Colonic mucosa (tissue), 4 donors: ENCODE data around the gene RECQL5. TPM values are rescaled to one million over a fixed set of nuclear protein-coding genes. Genes with fewer than 3 reads are reported as not detected.

Experiments used
- DNase-seq: peaks from one replicate; pipeline ENCODE4 v3.0.0-alpha.2; 2020
- H3K27ac ChIP-seq: fragments of 200-600 bp; one replicate; pipeline ENCODE4 v1.8.0; 2021
- H3K27me3 ChIP-seq: fragments of 200-600 bp; one replicate; pipeline ENCODE4 v1.8.0; 2021
- H3K36me3 ChIP-seq: fragments of 200-600 bp; one replicate; pipeline ENCODE4 v1.8.0; 2021
- H3K4me1 ChIP-seq: fragments of 200-600 bp; one replicate; pipeline ENCODE4 v1.8.0; 2021; ENCODE audit warnings: mild to moderate bottlenecking
- H3K4me3 ChIP-seq: fragments of 200-600 bp; one replicate; pipeline ENCODE4 v1.8.0; 2021
- H3K9ac ChIP-seq, 2 donors: one replicate each; pipeline ENCODE4 v1.7.0; 2013; ENCODE audit warnings: control low read depth in 2 of 2, low read depth in 2 of 2, low read length in 2 of 2
- H3K9me3 ChIP-seq: fragments of 200-600 bp; one replicate; pipeline ENCODE4 v1.8.0; 2021
- CTCF ChIP-seq: fragments of 200-600 bp; IDR thresholded peaks from one replicate; pipeline ENCODE4 v1.8.0; 2022; ENCODE audit warnings: antibody characterized with exemption, mild to moderate bottlenecking
- intact Hi-C: fragments of 100-400 bp; cut with DNase I; formaldehyde crosslinking; loops from one replicate; pipeline ENCODE4 v1.14.1; 2022
- total RNA-seq, 2 donors: library from RNA; stranded (reverse); fragmentation: NEBNext Ultra II Directional in 1 of 2; extraction: Animal tissue kit (Norgen Biotek cat#: 25700) in 1 of 2; gene quantifications; one replicate each; pipeline ENCODE4 v1.2.1, GENCODE V29; 2021
- donor health status: healthy.
- donor health status: DM: no; HTN: no; CAD: no.
- donor health status: DM: no; HTN: no; CAD: no.

RECQL5 gene
- total RNA-seq, 2 donors from 2014 or later = 18.7 to 43.1 TPM

- TF ChIP-seq CTCF = no peak
- H3K27ac ChIP-seq = no peak overlapping the region
- H3K4me3 ChIP-seq = no peak overlapping the region
- no peaks in the 10 kb centered on the region for H3K36me3 ChIP-seq
- intact Hi-C loops = no loop called here
- H3K27me3 ChIP-seq = no peaks in the 10 kb centered on the region
- H3K4me1 ChIP-seq = peaks cover 3% of the 10 kb centered on the region
- DNase-seq = no peak
- no peaks in the 10 kb centered on the region for H3K9me3 ChIP-seq
- H3K9ac ChIP-seq = no peak overlapping the region
These were observed 75.9 kb downstream of the RECQL5 start for GRCh38 chr17:75590849-75591721.

GRCh38 chr17:75590314-75590761, 76.6 kb downstream of the RECQL5 start:
- Histone ChIP-seq H3K4me3 (no peak overlapping the region), H3K9ac (peak overlapping the region in 1 of 2 donors; percentile 18), H3K36me3 (no peaks in the 10 kb centered on the region), H3K4me1 (peaks cover 3% of the 10 kb centered on the region), H3K27me3 (no peaks in the 10 kb centered on the region), H3K27ac (no peak overlapping the region), H3K9me3 (no peaks in the 10 kb centered on the region)
- DNase-seq = no peak
- TF ChIP-seq CTCF = no peak
- intact Hi-C loops = no loop called here

GRCh38 chr17:75589919-75590303, 77.0 kb downstream of the RECQL5 start:
- Histone ChIP-seq H3K4me3 (peak overlapping the region; percentile 49), H3K36me3 (no peaks in the 10 kb centered on the region), H3K27ac (no peak overlapping the region), H3K9ac (peak overlapping the region; percentile 18 to 26), H3K4me1 (peaks cover 3% of the 10 kb centered on the region), H3K9me3 (no peaks in the 10 kb centered on the region), H3K27me3 (no peaks in the 10 kb centered on the region)
- intact Hi-C loops = loop anchor here (5.0 to 10.0 kb wide), 2 partner anchors 65 to 163 kb away; partner anchors contain the start of gene LLGL2
- no peak for TF ChIP-seq CTCF
- DNase-seq = no peak

- intact Hi-C loops = loop anchor here (5.0 to 10.0 kb wide), 2 partner anchors 64 to 162 kb away; partner anchors contain the start of gene LLGL2
- peak overlapping the region in 1 of 2 donors; percentile 91 for H3K9ac ChIP-seq
- peak overlapping the region; percentile 86 for H3K27ac ChIP-seq
- H3K27me3 ChIP-seq = no peaks in the 10 kb centered on the region
- H3K36me3 ChIP-seq = no peaks in the 10 kb centered on the region
- H3K4me1 ChIP-seq = peaks cover 3% of the 10 kb centered on the region
- DNase-seq = peak; percentile 99
- H3K4me3 ChIP-seq = peak overlapping the region; percentile 49
- peak; percentile 8 for TF ChIP-seq CTCF
- no peaks in the 10 kb centered on the region for H3K9me3 ChIP-seq
These were observed 77.7 kb downstream of the RECQL5 start for GRCh38 chr17:75589012-75589918.

- Histone ChIP-seq H3K9me3 (no peaks in the 10 kb centered on the region), H3K27me3 (no peaks in the 10 kb centered on the region), H3K36me3 (no peaks in the 10 kb centered on the region), H3K4me3 (peak overlapping the region; percentile 49), H3K27ac (peak overlapping the region; percentile 86), H3K4me1 (peaks cover 3% of the 10 kb centered on the region), H3K9ac (peak overlapping the region; percentile 84 to 91)
- intact Hi-C loops = loop anchor here (5.0 to 10.0 kb wide), 2 partner anchors 64 to 161 kb away; partner anchors contain the start of gene LLGL2
- DNase-seq = no peak
- no peak for TF ChIP-seq CTCF
These were observed 78.3 kb downstream of the RECQL5 start for GRCh38 chr17:75588596-75589011.
